HCT116 (cell line): Measurements from ENCODE around the gene PQBP1. TPM values are rescaled to one million over a fixed set of nuclear protein-coding genes. Genes with fewer than 3 reads are reported as not detected.

Source experiments
- ATAC-seq: fragments of 200-7000 bp; cut with Tn5 transposase; 2 replicates; pipeline ENCODE4 v1.9.1; 2020; ENCODE audit warnings: mild to moderate bottlenecking, moderate library complexity
- BruUV-seq: library from RNA; stranded (reverse); fragments of 400-500 nt; replicated peaks from 2 replicates; lab custom pipeline; 2021; lab: Mats Ljungman, UMichigan
- CTCF ChIA-PET: fragments of 300-600 bp; sonication (Branson Sonifier 250); formaldehyde crosslinking; loops from one replicate; lab custom pipeline; 2021; ENCODE audit warnings: antibody characterized with exemption; lab: Charles Lee
- POLR2A ChIA-PET: fragments of 300-600, 350-600 bp; sonication (Branson Sonifier 250); formaldehyde crosslinking; loops from one replicate; lab custom pipeline; 2021; ENCODE audit warnings: antibody characterized with exemption; lab: Charles Lee
- RAD21 ChIA-PET, 2 experiments: fragments of 300-600 bp; sonication (Branson Sonifier 250); formaldehyde crosslinking; loops; one replicate each; lab custom pipeline; 2023; ENCODE audit warnings: low total read pairs in 2 of 2; ENCODE audit not compliant: uncharacterized antibody in 2 of 2, unreplicated experiment in 2 of 2, low non-redundant PET in 1 of 2; lab: Charles Lee
- DNase-seq: peaks from one replicate; pipeline ENCODE4 v3.0.0-alpha.2; 2010; ENCODE audit warnings: low read depth, low spot score
- H2AFZ ChIP-seq: fragments of 200-600 bp; shearing (Covaris generic), sonication (generic); 2 replicates; pipeline ENCODE4 v1.6.1; 2017; ENCODE audit warnings: low read depth, mixed run types, mixed read lengths, antibody characterized with exemption, low read length; ENCODE audit not compliant: poor library complexity, severe bottlenecking
- H3K27ac ChIP-seq: 2 replicates; pipeline ENCODE4 v1.5.1; 2012; ENCODE audit warnings: low read depth, low read length
- H3K27me3 ChIP-seq: fragments of 200-600 bp; sonication (generic); 2 replicates; pipeline ENCODE4 v1.6.1; 2016; ENCODE audit warnings: mixed run types, low read length, mixed read lengths; ENCODE audit not compliant: insufficient read depth
- H3K36me3 ChIP-seq, 2 experiments: fragments of 200-500 bp in 1 of 2; fragments of 200-600 bp in 1 of 2; sonication (Bioruptor generic) in 1 of 2; sonication (generic) in 1 of 2; 2 replicates each; pipeline versions ENCODE4 v1.5.1 to v1.6.1; 2014 to 2016; ENCODE audit warnings: low read length in 2 of 2, inconsistent platforms in 1 of 2, mixed read lengths in 1 of 2, mixed run types in 1 of 2; ENCODE audit not compliant: insufficient read depth in 2 of 2, control insufficient read depth in 1 of 2
- H3K4me1 ChIP-seq, 2 experiments: fragments of 200-600 bp in 1 of 2; sonication (generic) in 1 of 2; 2 replicates each; pipeline versions ENCODE4 v1.5.1 to v1.6.1; 2012 to 2017; ENCODE audit warnings: low read length in 2 of 2, inconsistent platforms in 1 of 2, mild to moderate bottlenecking in 1 of 2, mixed read lengths in 1 of 2, mixed run types in 1 of 2, moderate library complexity in 1 of 2; ENCODE audit not compliant: insufficient read depth in 2 of 2, control insufficient read depth in 1 of 2
- H3K4me2 ChIP-seq: fragments of 200-600 bp; sonication (generic); 2 replicates; pipeline ENCODE4 v1.6.1; 2017; ENCODE audit warnings: mixed run types, low read length, mixed read lengths
- H3K4me3 ChIP-seq, 2 experiments: fragments of 200-600 bp in 1 of 2; sonication (generic) in 1 of 2; replicated peaks in 1 of 2; 2 replicates each; pipeline ENCODE4 v1.5.1; 2011 to 2016; ENCODE audit warnings: low read length in 2 of 2, control low read depth in 1 of 2, low read depth in 1 of 2, mild to moderate bottlenecking in 1 of 2, mixed read lengths in 1 of 2, mixed run types in 1 of 2
- H3K79me2 ChIP-seq: fragments of 200-600 bp; sonication (generic); 2 replicates; pipeline ENCODE4 v1.6.1; 2017; ENCODE audit warnings: mild to moderate bottlenecking, mixed run types, low read length, moderate library complexity, mixed read lengths; ENCODE audit not compliant: insufficient read depth
- H3K9ac ChIP-seq: fragments of 200-600 bp; sonication (generic); 2 replicates; pipeline ENCODE4 v1.6.1; 2016; ENCODE audit warnings: low read length, mixed read lengths
- H3K9me2 ChIP-seq: fragments of 200-600 bp; sonication (generic), shearing (Covaris generic); 2 replicates; pipeline ENCODE4 v1.6.1; 2017; ENCODE audit warnings: mixed run types, mild to moderate bottlenecking, moderate library complexity; ENCODE audit not compliant: insufficient read depth
- H3K9me3 ChIP-seq, 2 experiments: fragments of 200-500 bp in 1 of 2; fragments of 200-600 bp in 1 of 2; sonication (Bioruptor generic) in 1 of 2; sonication (generic) in 1 of 2; 2 replicates each; pipeline ENCODE4 v1.6.1; 2014 to 2017; ENCODE audit warnings: low read length in 2 of 2, mixed read lengths in 2 of 2, inconsistent platforms in 1 of 2, low read depth in 1 of 2, mild to moderate bottlenecking in 1 of 2, mixed run types in 1 of 2, moderate library complexity in 1 of 2; ENCODE audit not compliant: control insufficient read depth in 1 of 2, insufficient read depth in 1 of 2
- H4K20me1 ChIP-seq: fragments of 200-600 bp; sonication (generic), shearing (Covaris generic); 2 replicates; pipeline ENCODE4 v1.6.1; 2017; ENCODE audit warnings: mixed run types, mild to moderate bottlenecking, moderate library complexity; ENCODE audit not compliant: insufficient read depth
- CTCF ChIP-seq, 3 experiments: fragments of 200-600 bp in 1 of 3; sonication (generic) in 1 of 3; IDR thresholded peaks in 2 of 3; conservative IDR thresholded peaks in 1 of 3; 2 replicates each; pipeline ENCODE4 v1.5.1; 2012 to 2017; ENCODE audit warnings: low read depth in 2 of 3, low read length in 2 of 3, antibody characterized with exemption in 1 of 3, borderline replicate concordance in 1 of 3, control low read depth in 1 of 3, mild to moderate bottlenecking in 1 of 3, mixed read lengths in 1 of 3, mixed run types in 1 of 3, moderate library complexity in 1 of 3; ENCODE audit not compliant: insufficient read depth in 1 of 3
- ELF1 ChIP-seq: IDR thresholded peaks from 2 replicates; pipeline ENCODE4 v1.6.1; 2012; ENCODE audit warnings: low read depth, borderline replicate concordance
- POLR2A ChIP-seq: IDR thresholded peaks from 2 replicates; pipeline ENCODE4 v1.7.0; 2011; ENCODE audit warnings: borderline replicate concordance; ENCODE audit not compliant: insufficient read depth, insufficient read length; ENCODE audit errors: extremely low read depth
- RAD21 ChIP-seq: IDR thresholded peaks from 2 replicates; pipeline ENCODE4 v1.6.1; 2012; ENCODE audit warnings: low read depth, mild to moderate bottlenecking
- REST ChIP-seq: IDR thresholded peaks from 2 replicates; pipeline ENCODE4 v1.6.1; 2012; ENCODE audit warnings: low read depth
- SIN3A ChIP-seq: IDR thresholded peaks from 2 replicates; pipeline ENCODE4 v1.6.1; 2012; ENCODE audit warnings: low read depth
- SRF ChIP-seq: IDR thresholded peaks from 2 replicates; pipeline ENCODE4 v1.6.1; 2012; ENCODE audit warnings: low read depth
- YY1 ChIP-seq: IDR thresholded peaks from 2 replicates; pipeline ENCODE4 v1.6.1; 2011; ENCODE audit warnings: low read length, low read depth, moderate library complexity, mild to moderate bottlenecking; ENCODE audit not compliant: insufficient replicate concordance; ENCODE audit errors: extremely low read depth
- ZFX ChIP-seq: fragments of 450-650 bp; IDR thresholded peaks from 2 replicates; pipeline ENCODE4 v1.6.1; 2017
- intact Hi-C: fragments of 100-400 bp; cut with micrococcal nuclease; formaldehyde crosslinking; loops from 2 replicates; pipeline ENCODE4 v1.10.0; 2022
- total RNA-seq: library from RNA; stranded (reverse); gene quantifications from one replicate; pipeline ENCODE4 v1.2.1, GENCODE V29; 2021; ENCODE audit not compliant: unreplicated experiment

PQBP1 gene
- total RNA-seq, 1 experiment from 2014 or later = 67.1 TPM

- intact Hi-C loops = no loop called here
- no peak for ATAC-seq
These were observed 36.0 kb downstream of the PQBP1 start for GRCh38 chrX:48933757-48934156.

More at GRCh38 chrX:48933757-48934156, 36.0 kb downstream of the PQBP1 start:
- H4K20me1 ChIP-seq = no peaks in the 10 kb centered on the region
- H3K4me2 ChIP-seq = no peak overlapping the region
- no peak overlapping the region for H3K4me3 ChIP-seq
- no peaks in the 10 kb centered on the region for H3K9me3 ChIP-seq
- TF ChIP-seq ZFX (no peak), POLR2A (no peak), REST (no peak), SIN3A (no peak), CTCF (IDR thresholded peaks at IDR 0.05 in 2 of 3, conservative IDR thresholded peaks at IDR 0.05 in 1 of 3; ENCODE audit: borderline replicate concordance in 1 of 3, insufficient read depth in 1 of 3, low read depth in 2 of 3, low read length in 2 of 3) (no peak), YY1 (no peak), RAD21 (no peak), SRF (no peak), ELF1 (no peak)
- H2AFZ ChIP-seq = no peak overlapping the region
- DNase-seq = no peak
- no peaks in the 10 kb centered on the region for H3K9me2 ChIP-seq
- no peaks in the 10 kb centered on the region for H3K27me3 ChIP-seq
- H3K36me3 ChIP-seq = peaks cover 2 to 3% of the 10 kb centered on the region in 2 experiments; a peak in 3 of 4 replicates
- peaks cover 12% of the 10 kb centered on the region; the same call in 1 of the 2 replicates for H3K79me2 ChIP-seq
- RAD21 ChIA-PET = no interaction called here
- POLR2A ChIA-PET = no interaction called here
- CTCF ChIA-PET = no interaction called here
- H3K9ac ChIP-seq = no peak overlapping the region
- no peak overlapping the region for H3K27ac ChIP-seq
- BruUV-seq = no TSS peak
- no peaks in the 10 kb centered on the region for H3K4me1 ChIP-seq
